B cell (primary cell): Measurements from ENCODE around the gene LDLRAD3. TPM values are rescaled to one million over a fixed set of nuclear protein-coding genes. Genes with fewer than 3 reads are reported as not detected.

Experiments used
- ATAC-seq: fragments of 200-7000 bp; cut with Tn5 transposase; one replicate; pipeline ENCODE4 v1.10.0; 2021; ENCODE audit warnings: low read depth, mild to moderate bottlenecking, moderate number of reproducible peaks, moderate library complexity
- CTCF ChIA-PET: fragments of 350-600 bp; sonication (Branson Sonifier 250); formaldehyde crosslinking; loops from one replicate; lab custom pipeline; 2021; ENCODE audit warnings: antibody characterized with exemption, inconsistent platforms; lab: Charles Lee
- POLR2A ChIA-PET: fragments of 350-600 bp; sonication (Branson Sonifier 250); formaldehyde crosslinking; loops from one replicate; lab custom pipeline; 2021; ENCODE audit warnings: antibody characterized with exemption; lab: Charles Lee
- DNase-seq: peaks from one replicate; pipeline ENCODE4 v3.0.0; 2013
- H2AFZ ChIP-seq: 2 replicates; pipeline ENCODE4 v1.6.1; 2012; ENCODE audit warnings: mild to moderate bottlenecking, low read depth, low read length; ENCODE audit not compliant: insufficient read depth, poor library complexity, severe bottlenecking
- H3K27ac ChIP-seq, 2 donors: 1 replicate in 1 of 2; 2 replicates in 1 of 2; pipeline ENCODE4 v1.5.1; 2012 to 2013; ENCODE audit warnings: low read length in 2 of 2, mild to moderate bottlenecking in 2 of 2, moderate library complexity in 1 of 2
- H3K27me3 ChIP-seq, 4 experiments: fragments of 200-600 bp in 1 of 4; sonication (generic) in 1 of 4; replicated peaks in 1 of 4; 1 replicate in 2 of 4; 2 replicates in 2 of 4; pipeline versions ENCODE4 v1.6.1 to v1.7.0; 2013 to 2016; ENCODE audit warnings: low read length in 3 of 4, mild to moderate bottlenecking in 2 of 4, mixed read lengths in 1 of 4, moderate library complexity in 1 of 4; ENCODE audit not compliant: insufficient read depth in 4 of 4, control insufficient read depth in 3 of 4; ENCODE audit errors: control extremely low read depth in 1 of 4
- H3K36me3 ChIP-seq, 2 experiments: replicated peaks in 1 of 2; 1 replicate in 1 of 2; 2 replicates in 1 of 2; pipeline versions ENCODE4 v1.6.1 to v1.7.1; 2013; ENCODE audit warnings: low read length in 1 of 2; ENCODE audit not compliant: insufficient read depth in 2 of 2, control insufficient read depth in 1 of 2; ENCODE audit errors: control extremely low read depth in 1 of 2, extremely low read depth in 1 of 2
- H3K4me1 ChIP-seq, 2 donors: fragments of 200-600 bp in 1 of 2; sonication (generic) in 1 of 2; 1 replicate in 1 of 2; 2 replicates in 1 of 2; pipeline versions ENCODE4 v1.5.1 to v1.6.1; 2013 to 2017; ENCODE audit warnings: low read length in 2 of 2; ENCODE audit not compliant: control insufficient read depth in 2 of 2, insufficient read depth in 2 of 2
- H3K4me2 ChIP-seq: replicated peaks from 2 replicates; pipeline ENCODE3; 2012; ENCODE audit warnings: mild to moderate bottlenecking, low read depth, low read length; ENCODE audit not compliant: poor library complexity, severe bottlenecking
- H3K4me3 ChIP-seq, 5 experiments: fragments of 200-600 bp in 1 of 5; sonication (generic) in 1 of 5; 1 replicate in 3 of 5; 2 replicates in 2 of 5; pipeline versions ENCODE4 v1.5.1 to v1.7.0; 2011 to 2016; ENCODE audit warnings: low read length in 4 of 5, mild to moderate bottlenecking in 4 of 5, low read depth in 2 of 5, control low read depth in 1 of 5, moderate library complexity in 1 of 5; ENCODE audit not compliant: insufficient read depth in 1 of 5; ENCODE audit errors: control extremely low read depth in 1 of 5, extremely low read depth in 1 of 5
- H3K79me2 ChIP-seq: fragments of 200-600 bp; sonication (generic); one replicate; pipeline ENCODE4 v1.6.0; 2016; ENCODE audit warnings: low read length; ENCODE audit not compliant: control insufficient read depth, insufficient read depth
- H3K9ac ChIP-seq: fragments of 200-600 bp; sonication (generic); 2 replicates; pipeline ENCODE4 v1.6.1; 2017; ENCODE audit warnings: mild to moderate bottlenecking, low read length, moderate library complexity
- H3K9me3 ChIP-seq, 3 donors: one replicate each; pipeline versions ENCODE4 v1.6.1 to v1.7.1; 2013; ENCODE audit warnings: low read length in 2 of 3; ENCODE audit not compliant: control insufficient read depth in 2 of 3, insufficient read depth in 1 of 3; ENCODE audit errors: control extremely low read depth in 1 of 3
- H4K20me1 ChIP-seq: 2 replicates; pipeline ENCODE4 v1.6.0; 2012; ENCODE audit warnings: mild to moderate bottlenecking, low read length; ENCODE audit not compliant: insufficient read depth, control insufficient read depth, poor library complexity, severe bottlenecking
- H3K27ac Mint-ChIP-seq: one replicate; pipeline ENCODE4 v1.8.0; 2021; ENCODE audit warnings: mixed read lengths
- H3K27me3 Mint-ChIP-seq: one replicate; pipeline ENCODE4 v1.8.0; 2021; ENCODE audit warnings: mixed read lengths
- H3K4me1 Mint-ChIP-seq: one replicate; pipeline ENCODE4 v1.8.0; 2021; ENCODE audit warnings: mixed read lengths
- H3K4me3 Mint-ChIP-seq: one replicate; pipeline ENCODE4 v1.8.0; 2021; ENCODE audit warnings: mixed read lengths
- H3K9me3 Mint-ChIP-seq: one replicate; pipeline ENCODE4 v1.8.0; 2022; ENCODE audit warnings: mixed read lengths; ENCODE audit not compliant: insufficient read depth
- CTCF ChIP-seq: fragments of 200-600 bp; IDR thresholded peaks from one replicate; pipeline ENCODE4 v1.8.0; 2022; ENCODE audit warnings: antibody characterized with exemption, mild to moderate bottlenecking
- EZH2 ChIP-seq: IDR thresholded peaks from 2 replicates; pipeline ENCODE4 v1.6.1; 2012; ENCODE audit warnings: borderline replicate concordance, low read depth, mild to moderate bottlenecking, moderate library complexity, low read length; ENCODE audit not compliant: insufficient read depth, poor library complexity, severe bottlenecking
- WGBS: methylation state at CpG from one replicate; pipeline ENCODE4 v1.1.5; 2013; ENCODE audit warnings: missing lambda C conversion rate; ENCODE audit not compliant: insufficient coverage; 5-methylcytosine and 5-hydroxymethylcytosine counted together
- intact Hi-C: fragments of 100-400 bp; cut with micrococcal nuclease; formaldehyde crosslinking; loops from one replicate; pipeline ENCODE4 v1.10.0; 2022
- polyA plus RNA-seq: library from polyadenylated mRNA; depleted of rRNA; stranded (reverse); fragments of >200 nt; gene quantifications from 2 replicates; pipeline ENCODE4 v1.2.3, GENCODE V29; 2012
- total RNA-seq, 2 donors: library from RNA; stranded (reverse); fragments of 120-200 nt in 1 of 2; gene quantifications; 1 replicate in 1 of 2; 2 replicates in 1 of 2; pipeline versions ENCODE4 v1.2.3 to v1.2.4, GENCODE V29; 2013 to 2022

LDLRAD3 gene
- total and polyA plus RNA-seq, 2 donors (not counting 1 experiment from before 2014, with no cell fraction given), result 0.01 TPM; not detected in 1

- Histone ChIP-seq H3K9me3 (no peaks in the 10 kb centered on the region), H2AFZ (no peak overlapping the region), H3K4me2 (no peak overlapping the region), H4K20me1 (no peaks in the 10 kb centered on the region), H3K9ac (no peak overlapping the region), H3K4me3 (no peak overlapping the region), H3K27me3 (peaks cover 0 to 4% (median 0%) of the 10 kb centered on the region in 4 experiments), H3K79me2 (no peaks in the 10 kb centered on the region), H3K36me3 (no peaks in the 10 kb centered on the region), H3K27ac (no peak overlapping the region), H3K4me1 (no peaks in the 10 kb centered on the region)
- ATAC-seq (no peak), DNase-seq (no peak)
- intact Hi-C loops, result no loop called here
- Mint-ChIP-seq H3K4me1 (no peaks in the 10 kb centered on the region), H3K4me3 (no peak overlapping the region), H3K27me3 (peaks cover 11% of the 10 kb centered on the region), H3K9me3 (no peaks in the 10 kb centered on the region), H3K27ac (no peak overlapping the region)
- 100% methylated on average over 2 of the region's 5 CpGs for WGBS
- ChIA-PET CTCF (no interaction called here), POLR2A (no interaction called here)
- no peak for TF ChIP-seq EZH2
- TF ChIP-seq CTCF, result no peak
These were observed 248.1 kb downstream of the LDLRAD3 start for GRCh38 chr11:36191941-36192340.

- H2AFZ ChIP-seq, result no peak overlapping the region
- H4K20me1 ChIP-seq, result no peaks in the 10 kb centered on the region
- TF ChIP-seq EZH2, result no peak
- no peak for TF ChIP-seq CTCF
- no peak overlapping the region for H3K4me3 Mint-ChIP-seq
- ATAC-seq (no peak), DNase-seq (no peak)
- peaks cover 8% of the 10 kb centered on the region for H3K27me3 Mint-ChIP-seq
- no peak overlapping the region for H3K27ac Mint-ChIP-seq
- H3K27ac ChIP-seq, result no peak overlapping the region
- no peak overlapping the region for H3K4me3 ChIP-seq
- no peaks in the 10 kb centered on the region for H3K4me1 ChIP-seq
- no peaks in the 10 kb centered on the region for H3K9me3 ChIP-seq
- H3K4me1 Mint-ChIP-seq, result no peaks in the 10 kb centered on the region
- ChIA-PET POLR2A (no interaction called here), CTCF (no interaction called here)
- no peaks in the 10 kb centered on the region for H3K79me2 ChIP-seq
- no peak overlapping the region for H3K9ac ChIP-seq
- peaks cover 0 to 2% (median 0%) of the 10 kb centered on the region in 4 experiments for H3K27me3 ChIP-seq
- H3K9me3 Mint-ChIP-seq, result no peaks in the 10 kb centered on the region
- 73% methylated on average over 4 of the region's 8 CpGs for WGBS
- no peaks in the 10 kb centered on the region for H3K36me3 ChIP-seq
- no peak overlapping the region for H3K4me2 ChIP-seq
- intact Hi-C loops, result no loop called here
These were observed 248.8 kb downstream of the LDLRAD3 start for GRCh38 chr11:36192425-36193289.
